Mammary microvascular endothelial cell (primary cell): Measurements from ENCODE around the gene SNX30. TPM values are rescaled to one million over a fixed set of nuclear protein-coding genes. Genes with fewer than 3 reads are reported as not detected.

Source experiments
- total RNA-seq: library from RNA; depleted of rRNA; stranded (reverse); fragments of >200 nt; gene quantifications from 2 replicates; pipeline ENCODE4 v1.2.3, GENCODE V29; 2015

Gene SNX30
- total RNA-seq: 3.4 and 4.1 TPM in 2 replicates

DNA sequence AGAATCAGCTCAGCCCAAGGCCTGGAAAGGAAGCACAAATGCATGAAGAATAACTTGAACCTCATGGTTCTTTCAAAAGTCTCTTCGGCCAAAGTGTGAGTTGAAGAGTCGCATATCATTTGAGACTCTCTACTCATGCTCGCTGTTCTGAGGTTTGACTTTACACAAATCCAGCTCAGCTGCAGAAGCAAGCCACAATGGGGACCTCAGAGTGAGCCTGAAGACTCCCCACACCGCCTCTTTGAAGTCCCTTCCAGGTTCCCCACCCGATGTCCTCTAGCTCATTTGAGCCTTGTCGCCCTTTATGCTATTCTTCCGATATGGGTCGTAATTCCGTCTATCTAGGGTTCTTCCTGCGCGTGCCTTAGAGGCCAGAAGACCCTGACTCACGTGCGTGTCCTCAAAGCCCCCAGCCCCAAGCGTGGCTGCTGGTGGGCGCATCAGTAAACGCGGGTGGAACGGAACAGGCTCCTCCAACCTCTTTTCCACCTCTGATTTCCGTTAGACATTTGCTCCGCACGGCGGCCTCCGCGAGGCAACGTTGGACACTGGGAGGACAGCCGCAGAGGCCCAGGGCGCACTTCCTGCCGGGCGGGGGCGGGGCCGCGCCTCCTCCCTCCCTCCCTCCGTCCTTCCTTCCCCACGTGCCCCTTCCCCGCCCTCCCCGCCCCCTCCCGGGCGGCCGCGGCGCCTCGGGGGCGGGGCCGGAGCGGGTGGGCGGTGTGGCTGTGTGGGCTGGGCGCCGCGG is at the start of gene SNX30:
Gene SNX30 (plus strand): TSS at position 745 of the 748 bp plus-strand sequence. CDS start 242 bp downstream, outside the sequence.

GRCh38 chr9:112717661-112718331 is 32.8 kb upstream of the SNX30 start, which contains the start of gene INIP:
TSS of gene INIP (minus strand) at chr9:112718117. CDS start at chr9:112716485, 1,632 bp downstream.

GRCh38 chr9:112890106-112891081 is 139.8 kb downstream of the SNX30 start, which contains the start of gene SLC46A2:
TSS of gene SLC46A2 (minus strand) at chr9:112890876. CDS start at chr9:112890681, 195 bp downstream.

Other genes starting within 250 kb of the SNX30 start
- 17.4 and 18.3 TPM in 2 replicates for gene INIP, start 32.6 kb upstream of the SNX30 start, total RNA-seq
- gene SLC46A2, start 140.1 kb downstream of the SNX30 start, total RNA-seq: not detected in 2 replicates